Esophagus muscularis mucosa (tissue), 3 donors: ENCODE measurements around the gene PNCK.

Experiments used
- EP300 ChIP-seq: sonication (generic); formaldehyde crosslinking; IDR thresholded peaks from one replicate; pipeline ENCODE4 v1.6.1; 2017; ENCODE audit warnings: antibody characterized with exemption
- TF ChIP-seq, protein P1 (sequence below), 3 experiments: fragments of 200-600 bp in 2 of 3; fragments of 450-650 bp in 1 of 3; sonication (generic) in 2 of 3; IDR thresholded peaks; one replicate each; pipeline ENCODE4 v1.5.1; 2017 to 2019; ENCODE audit warnings: antibody characterized with exemption in 3 of 3, mild to moderate bottlenecking in 2 of 3, moderate library complexity in 1 of 3

DNA sequence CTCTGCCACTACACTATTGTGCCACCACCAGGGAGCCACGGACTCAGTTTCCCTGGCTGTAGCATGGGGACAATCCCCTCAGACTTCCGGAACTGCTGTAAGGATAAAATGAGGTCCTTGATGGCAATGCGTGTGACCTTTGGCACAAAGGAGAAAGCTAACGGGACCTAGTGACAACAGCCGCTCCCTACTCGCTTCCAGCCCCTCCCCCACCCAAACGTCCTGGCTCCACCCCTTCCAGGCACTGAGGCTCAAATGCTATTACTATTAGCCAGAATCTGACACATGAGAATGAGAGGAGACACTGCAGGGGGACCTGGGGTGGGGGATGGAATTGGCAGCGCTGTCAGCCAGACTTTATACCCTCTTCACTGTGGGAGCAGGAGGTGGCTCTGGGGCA lies 32.0 kb downstream of the PNCK start:
- TF ChIP-seq, protein P1, sequence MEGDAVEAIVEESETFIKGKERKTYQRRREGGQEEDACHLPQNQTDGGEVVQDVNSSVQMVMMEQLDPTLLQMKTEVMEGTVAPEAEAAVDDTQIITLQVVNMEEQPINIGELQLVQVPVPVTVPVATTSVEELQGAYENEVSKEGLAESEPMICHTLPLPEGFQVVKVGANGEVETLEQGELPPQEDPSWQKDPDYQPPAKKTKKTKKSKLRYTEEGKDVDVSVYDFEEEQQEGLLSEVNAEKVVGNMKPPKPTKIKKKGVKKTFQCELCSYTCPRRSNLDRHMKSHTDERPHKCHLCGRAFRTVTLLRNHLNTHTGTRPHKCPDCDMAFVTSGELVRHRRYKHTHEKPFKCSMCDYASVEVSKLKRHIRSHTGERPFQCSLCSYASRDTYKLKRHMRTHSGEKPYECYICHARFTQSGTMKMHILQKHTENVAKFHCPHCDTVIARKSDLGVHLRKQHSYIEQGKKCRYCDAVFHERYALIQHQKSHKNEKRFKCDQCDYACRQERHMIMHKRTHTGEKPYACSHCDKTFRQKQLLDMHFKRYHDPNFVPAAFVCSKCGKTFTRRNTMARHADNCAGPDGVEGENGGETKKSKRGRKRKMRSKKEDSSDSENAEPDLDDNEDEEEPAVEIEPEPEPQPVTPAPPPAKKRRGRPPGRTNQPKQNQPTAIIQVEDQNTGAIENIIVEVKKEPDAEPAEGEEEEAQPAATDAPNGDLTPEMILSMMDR (IDR thresholded peaks at IDR 0.05): no peak
- no peak for TF ChIP-seq EP300
